HG03442 (cell line): Measurements from ENCODE around the gene KIAA1217.

Experiments
- ATAC-seq: cut with Tn5 transposase; IDR thresholded peaks from one replicate; pipeline ENCODE4 v1.9.1; 2021; ENCODE audit warnings: mild to moderate bottlenecking, moderate library complexity; ENCODE audit not compliant: unreplicated experiment

Gene KIAA1217

DNA sequence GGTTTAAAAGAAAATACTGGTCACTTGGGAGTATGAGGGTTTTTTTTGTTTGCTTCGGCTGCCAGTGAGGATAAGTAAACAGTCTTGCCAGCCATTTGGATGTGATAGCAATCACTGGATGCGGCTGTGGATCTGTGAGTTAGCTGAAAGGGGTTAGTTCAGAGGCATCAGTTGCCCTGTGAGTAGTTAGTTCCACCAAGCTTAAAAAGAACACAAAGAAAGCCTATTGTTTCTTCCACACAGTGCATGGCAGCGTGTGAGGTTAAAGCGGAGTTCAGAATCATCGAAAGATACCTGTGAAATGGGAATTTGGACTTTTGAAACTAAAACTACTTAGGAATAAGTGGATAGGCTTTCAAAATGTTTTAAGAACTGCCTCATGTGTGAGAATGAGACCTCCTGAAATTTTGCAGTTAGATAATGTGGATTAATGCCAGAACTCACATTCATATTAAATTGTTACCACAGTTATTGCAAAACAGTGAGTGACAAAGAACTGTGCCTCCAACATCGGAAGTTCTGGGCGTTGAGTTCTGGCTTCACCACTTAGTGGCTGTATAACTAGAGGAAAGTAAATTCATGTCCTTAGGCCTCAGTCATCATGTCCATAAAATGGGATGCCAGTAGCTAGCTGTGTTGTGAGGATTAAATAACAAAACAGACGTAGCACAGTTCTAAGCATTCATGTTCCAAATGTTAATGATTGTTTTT, 31.3 kb downstream of the KIAA1217 start:
- ATAC-seq, result no peak

DNA sequence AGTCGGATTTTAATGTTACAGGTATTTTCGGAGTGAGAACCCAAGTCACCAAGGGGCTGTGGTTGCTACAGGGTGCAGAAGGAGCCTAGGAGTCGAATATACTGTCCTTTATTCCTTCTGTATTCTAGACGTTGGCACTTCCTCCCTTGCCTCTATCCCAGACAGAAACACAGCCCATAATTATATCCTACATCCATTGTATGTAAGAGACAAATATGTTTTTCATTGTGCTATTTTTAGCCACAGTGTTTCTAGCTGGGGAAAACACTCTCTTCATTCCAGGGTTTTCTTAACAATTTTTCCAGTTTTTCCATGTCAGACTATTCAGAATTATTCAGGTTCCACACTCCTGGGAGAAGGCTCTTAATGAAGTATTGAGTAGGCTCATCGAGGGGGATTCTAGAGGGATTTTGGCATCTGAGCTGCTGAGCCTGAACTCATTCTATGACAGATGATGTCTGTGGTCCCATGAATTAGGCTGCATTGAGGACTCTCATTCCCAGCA, 32.6 kb downstream of the KIAA1217 start:
- ATAC-seq, result no peak

DNA sequence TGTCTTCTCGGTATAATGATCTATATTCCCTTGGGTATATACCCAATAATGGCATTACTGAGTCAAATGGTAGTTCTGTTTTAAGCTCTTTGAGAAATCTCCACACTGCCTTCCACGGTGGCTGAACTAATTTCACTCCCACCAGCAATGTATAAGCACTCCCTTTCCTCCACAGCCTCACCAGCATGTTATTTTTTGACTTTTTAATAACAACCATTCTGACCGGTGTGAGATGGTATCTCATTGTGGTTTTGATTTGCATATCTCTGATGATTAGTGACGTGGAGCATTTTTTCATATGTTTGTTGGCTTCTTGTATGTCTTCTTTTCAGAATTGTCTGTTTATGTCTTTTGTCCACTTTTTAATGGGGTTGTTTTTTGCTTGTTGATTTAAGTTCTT, 33.6 kb downstream of the KIAA1217 start:
- ATAC-seq, result no peak

DNA sequence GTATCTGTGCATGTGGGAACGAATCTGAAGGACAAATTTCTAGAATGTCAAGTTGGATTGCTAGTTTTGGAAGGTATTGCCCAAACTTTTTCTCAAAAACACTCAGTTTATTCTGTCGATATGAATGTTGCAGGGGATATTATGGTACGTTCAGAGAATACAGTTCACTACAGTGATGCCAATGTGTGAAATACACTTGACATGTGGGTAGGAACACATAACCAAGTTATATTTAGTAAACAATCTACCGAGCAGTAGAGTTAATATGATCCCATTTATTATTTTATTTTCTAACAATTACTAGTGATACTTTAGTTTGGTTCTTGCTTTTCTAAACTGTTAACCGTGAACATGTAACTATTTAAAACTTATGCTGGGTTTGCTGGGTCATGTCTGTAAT, 37.4 kb downstream of the KIAA1217 start:
- no peak for ATAC-seq

DNA sequence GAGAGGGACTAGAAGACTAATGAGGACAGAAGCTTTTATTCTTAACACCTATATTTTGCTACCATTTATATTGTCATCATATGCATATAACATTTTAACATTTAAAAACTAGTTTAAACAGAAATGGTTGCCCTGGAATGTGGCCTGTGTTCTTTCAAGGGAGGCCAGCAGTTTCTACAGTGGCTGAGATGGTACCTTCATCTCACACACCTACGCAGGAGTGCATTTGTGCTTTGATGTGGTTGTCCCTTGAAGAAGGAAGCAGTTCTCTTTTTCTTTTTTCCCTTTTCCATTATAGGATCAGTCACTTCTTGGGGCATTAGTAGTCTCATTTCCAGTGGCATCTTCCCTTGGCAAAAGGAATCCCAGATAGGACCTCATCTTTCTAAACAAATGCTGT, 38.9 kb downstream of the KIAA1217 start:
- no peak for ATAC-seq

DNA sequence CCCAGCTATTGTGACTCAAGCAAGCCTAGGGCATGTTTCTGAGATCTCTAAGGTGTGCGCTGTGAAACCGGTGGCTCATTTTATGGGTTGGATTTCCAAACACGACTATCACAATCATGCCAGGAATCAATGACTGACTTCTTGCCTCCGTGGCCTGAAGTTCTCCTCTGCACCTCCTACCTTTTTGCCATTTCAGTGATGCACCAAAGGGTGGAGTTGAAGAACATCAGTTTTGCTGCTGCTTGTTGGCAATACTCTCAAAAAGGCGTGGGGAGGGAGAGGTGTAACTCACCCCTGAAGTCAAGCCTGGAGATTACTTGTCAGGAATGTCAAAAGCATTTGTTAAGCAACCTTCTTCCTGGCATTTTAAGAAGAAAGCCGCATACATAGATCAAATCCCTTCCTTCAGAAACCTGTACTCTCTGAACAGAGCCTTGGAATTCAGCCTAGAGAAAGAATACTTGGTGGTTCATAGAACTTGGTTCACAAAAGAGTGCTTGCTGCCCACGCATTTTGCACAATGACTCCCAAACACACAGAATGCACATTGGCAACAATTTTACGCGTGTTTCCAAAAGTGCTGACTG, 41.0 kb downstream of the KIAA1217 start:
- ATAC-seq, result no peak

DNA sequence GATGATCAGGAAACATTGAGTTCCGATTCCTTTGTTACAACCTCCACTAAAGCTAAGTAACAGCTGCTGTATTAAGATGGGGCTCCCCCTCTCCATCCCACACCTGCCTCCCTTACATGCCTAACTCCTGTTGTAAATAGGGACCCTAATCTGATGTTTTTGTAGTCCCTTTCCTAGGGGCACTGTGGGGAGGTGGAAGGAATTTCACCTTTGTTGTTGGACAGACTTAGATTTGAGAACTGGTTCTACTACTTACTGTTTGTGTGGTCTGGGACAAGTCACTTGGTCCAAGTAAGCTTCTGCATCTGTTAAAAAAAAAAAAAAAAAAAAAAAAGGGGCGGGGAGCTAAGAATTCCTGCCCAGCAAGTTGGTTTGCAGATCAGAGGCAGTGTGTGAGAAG, 42.6 kb downstream of the KIAA1217 start:
- no peak for ATAC-seq

DNA sequence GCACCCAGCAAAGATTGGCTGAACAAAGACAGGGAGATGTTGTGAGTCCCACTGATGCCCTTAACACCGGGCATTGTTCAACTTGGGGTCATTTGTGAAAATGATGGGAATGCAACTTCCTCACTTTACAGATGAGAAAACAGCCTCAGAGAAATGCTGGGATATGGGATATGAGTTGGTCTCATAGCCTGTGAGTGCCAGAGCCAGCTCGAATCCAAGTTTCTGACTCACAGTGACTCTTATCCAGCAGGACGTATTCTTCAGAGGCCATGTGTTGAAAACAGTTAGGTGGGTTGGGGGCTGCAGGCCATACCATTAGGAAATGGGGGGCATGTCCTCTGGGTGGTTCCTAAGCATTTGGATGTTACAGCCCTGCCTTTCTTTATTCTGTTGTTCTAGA, 45.2 kb downstream of the KIAA1217 start:
- no peak for ATAC-seq

DNA sequence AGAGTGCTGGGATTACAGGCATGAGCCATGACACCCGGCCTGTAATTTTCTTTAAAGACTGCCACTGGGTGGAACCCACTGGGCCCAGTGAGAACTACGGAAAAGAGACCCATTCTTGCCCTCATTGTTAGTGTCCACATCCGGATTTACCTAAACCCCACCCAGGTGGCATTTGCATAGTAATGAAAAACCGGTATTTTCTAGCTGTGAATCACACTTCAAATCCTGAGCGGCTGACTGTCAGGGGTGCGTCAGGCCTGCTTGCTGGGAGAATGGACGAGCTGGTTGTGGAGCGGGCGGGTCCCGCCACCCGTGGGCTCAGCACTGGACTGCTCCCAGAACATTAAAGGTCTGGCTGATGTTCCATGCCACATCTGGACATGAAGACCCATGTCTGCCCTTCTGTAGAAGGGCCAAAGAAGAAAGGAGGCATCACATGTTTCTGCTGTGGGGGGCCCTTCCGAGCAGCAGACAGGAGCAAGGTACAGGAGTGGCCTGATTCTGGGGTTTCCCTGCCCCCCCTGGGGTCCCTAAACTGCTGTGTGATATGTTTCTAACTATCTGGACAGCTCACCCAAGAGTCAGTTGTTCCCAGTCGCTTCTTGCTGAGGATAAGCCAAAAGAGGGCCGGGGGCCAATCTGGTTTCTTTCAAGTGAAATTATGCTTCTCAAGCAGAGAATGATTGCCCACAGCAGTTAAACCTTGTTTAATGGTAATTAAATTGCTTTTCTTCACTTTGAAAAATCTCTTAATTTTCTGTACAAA, 46.4 kb downstream of the KIAA1217 start:
- no peak for ATAC-seq

DNA sequence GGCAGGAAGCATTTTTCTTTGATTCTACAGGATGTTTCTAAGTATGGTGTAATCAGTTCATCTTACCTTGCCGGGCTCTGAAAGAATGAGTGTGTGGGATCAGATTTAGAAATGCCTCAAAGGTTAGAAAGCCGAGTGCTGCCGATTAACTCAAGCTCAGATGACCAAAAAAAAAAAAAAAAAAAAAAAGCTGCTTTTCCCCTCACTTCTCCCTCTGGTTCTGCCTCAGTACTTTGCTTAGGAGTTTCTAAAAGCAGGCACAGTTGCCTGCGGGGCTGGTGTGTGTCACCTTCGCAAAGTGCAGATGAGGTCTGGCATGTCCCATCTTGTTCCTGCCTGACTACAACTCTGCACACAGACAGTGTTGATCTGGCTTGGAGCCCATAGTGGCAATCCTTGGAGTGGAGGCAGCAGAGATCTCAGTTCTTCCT, 47.0 kb downstream of the KIAA1217 start:
- peak; percentile 50 for ATAC-seq

DNA sequence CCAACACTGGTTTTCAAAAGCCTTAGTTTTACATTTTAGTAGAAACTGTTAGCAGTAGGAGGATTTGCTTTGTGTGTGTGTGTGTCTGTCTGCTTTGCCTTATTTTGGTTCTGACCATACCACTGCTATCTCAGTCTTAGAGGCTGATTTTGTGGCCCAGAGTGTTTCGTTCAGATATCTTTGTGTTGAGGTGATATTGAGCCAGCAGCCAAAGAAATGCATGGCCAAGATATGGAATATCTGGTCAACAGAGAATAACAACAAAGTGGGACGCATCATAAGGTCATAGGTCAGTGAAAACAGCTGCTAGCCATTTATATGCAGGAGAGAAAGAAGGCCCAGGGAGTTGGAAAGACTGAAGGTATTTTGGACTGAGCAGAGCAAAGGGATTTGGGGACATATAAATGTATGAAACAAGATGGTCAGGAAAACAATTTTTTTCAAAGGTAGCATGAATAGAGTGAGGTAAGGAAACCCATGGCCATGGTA, 47.7 kb downstream of the KIAA1217 start:
- no peak for ATAC-seq

DNA sequence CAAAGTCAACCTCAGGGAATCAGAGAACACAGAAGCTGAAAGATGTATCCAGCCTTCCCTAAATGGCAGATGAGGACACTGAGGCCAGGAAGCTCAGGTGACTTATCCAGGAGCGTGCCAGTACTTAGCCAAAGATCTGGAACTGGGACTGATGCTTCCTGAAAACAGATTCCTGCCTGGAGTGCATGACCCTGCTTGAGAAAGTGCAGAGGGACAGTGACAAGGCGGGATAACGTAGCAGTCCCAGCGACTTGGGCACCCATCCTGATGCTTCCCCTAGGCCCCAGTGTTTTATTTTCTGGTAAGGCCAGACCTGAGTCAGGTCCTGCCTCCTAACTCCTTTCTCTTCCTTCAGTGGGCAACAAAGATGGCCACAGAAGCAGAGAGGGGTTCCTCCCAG, 48.6 kb downstream of the KIAA1217 start:
- ATAC-seq, result no peak

DNA sequence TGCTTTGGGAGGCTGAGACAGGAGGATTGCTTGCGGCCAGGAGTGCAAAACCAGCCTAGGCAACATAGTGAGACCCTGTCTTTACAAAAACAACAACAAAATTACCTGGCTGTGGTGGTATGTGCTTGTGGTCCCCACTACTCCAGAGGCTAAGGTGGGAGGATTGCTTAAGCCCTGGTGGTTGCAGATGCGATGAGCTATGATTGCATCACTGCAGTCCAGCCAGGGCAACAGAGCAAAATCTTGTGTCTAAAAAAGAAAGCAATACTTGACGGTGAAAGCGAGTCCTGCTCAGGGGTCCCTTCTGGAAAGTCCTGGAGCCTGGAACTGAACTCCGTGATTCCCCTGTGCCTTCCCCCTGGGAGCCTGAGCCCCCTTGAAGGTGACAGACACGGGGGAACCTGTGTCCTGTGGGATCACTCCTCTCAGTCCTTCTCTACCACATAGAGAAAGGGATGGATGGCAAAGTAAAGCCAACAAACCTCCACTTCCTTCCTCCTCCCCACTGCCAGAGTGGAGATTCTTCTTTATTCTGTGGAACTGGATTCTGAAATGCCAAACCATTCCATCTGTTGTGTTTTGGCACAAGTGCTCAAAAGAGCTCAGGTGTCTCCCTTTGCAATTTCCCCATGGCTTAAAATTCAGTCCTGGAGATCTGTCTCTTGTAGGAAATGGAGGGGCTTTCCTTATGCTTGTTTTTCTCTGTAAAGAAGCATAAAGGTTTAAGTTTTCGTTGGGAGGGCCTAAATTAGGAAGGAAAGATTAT, 50.6 kb downstream of the KIAA1217 start:
- ATAC-seq, result no peak

DNA sequence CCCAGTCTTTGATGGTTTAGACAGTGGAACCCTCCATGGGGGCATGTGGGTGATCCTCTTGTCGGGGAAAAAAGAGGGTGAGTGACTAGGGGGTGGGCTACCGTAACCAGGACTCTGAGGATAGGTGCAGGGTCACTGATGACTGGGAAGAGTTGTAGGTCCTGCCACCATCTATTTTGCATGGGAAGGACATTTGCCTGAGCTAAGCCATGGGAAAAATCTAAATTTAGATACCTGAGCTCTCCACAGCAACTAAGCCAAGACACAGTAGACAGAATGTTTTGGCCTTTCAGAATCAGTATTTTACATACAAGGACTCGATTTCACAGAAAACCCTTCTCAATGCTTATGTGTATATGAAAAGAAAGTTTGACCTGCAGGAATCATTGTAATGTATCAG, 52.7 kb downstream of the KIAA1217 start:
- ATAC-seq, result no peak

DNA sequence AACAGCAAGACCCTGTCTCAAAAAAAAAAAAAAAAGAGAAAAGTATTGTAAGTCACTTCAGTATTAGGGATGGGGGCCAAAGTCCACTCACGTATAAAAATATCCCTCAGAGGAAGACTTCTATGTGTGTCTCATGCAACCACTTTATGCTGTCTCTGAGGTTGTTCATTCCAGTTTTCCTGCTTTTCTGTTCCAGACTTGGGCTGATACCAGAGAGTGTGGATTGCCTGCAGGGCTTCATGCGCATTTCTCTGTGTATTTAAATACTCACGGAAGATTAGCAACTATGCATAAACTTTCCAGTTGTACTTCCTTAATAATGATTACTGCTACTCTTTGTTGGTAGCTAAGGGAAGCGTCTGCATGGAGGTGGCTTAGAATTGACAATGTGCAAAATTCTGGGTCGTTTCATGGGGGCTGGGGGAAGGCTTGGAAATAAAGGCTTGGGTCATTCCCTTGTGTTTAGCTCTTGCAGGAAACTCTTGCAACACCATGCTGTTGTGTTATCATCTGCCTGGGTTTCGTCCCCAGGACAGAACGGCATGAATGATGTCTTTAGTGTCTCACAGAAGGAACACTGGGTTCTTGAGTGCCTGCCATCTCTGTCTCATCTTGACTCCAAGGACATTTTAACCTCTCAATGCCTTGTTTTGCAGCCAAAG, 54.1 kb downstream of the KIAA1217 start:
- no peak for ATAC-seq

DNA sequence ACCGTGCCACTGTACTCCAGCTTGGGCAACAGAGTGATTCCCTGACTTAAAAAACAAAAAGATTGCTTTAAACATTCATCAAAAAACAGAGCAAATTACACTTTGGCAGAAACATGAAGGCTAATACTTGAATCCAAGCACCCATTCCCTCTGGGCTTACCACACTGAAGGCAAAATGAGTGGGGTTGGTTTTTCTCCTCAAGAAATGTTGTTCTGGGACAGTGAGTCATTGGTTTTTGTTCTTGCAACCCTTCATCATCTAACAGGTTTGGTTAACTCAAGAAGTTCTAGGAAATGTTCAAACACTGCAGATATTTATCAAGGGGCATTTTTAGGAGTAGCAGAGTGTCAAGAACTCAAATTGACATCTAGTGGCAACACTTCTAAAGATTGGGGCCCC, 60.5 kb downstream of the KIAA1217 start:
- ATAC-seq, result no peak

DNA sequence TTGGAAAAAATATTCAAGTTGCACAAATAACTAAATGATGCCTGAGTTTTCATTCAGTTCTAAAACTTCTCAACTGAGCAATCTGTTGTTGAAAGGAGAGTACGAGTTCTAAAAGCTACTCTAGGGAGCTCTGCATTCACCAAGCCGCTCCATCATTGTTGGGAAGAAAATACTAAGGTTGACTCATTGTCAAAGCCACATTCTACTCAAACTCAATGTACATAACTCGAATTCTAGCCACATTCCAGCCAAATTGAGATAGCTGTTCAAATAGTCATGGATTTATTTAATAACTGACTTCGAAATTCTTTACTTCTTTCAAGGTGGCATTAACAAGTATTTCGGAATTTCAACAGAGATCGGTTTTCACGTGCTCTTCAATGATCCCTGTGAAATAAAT, 63.4 kb downstream of the KIAA1217 start:
- no peak for ATAC-seq

DNA sequence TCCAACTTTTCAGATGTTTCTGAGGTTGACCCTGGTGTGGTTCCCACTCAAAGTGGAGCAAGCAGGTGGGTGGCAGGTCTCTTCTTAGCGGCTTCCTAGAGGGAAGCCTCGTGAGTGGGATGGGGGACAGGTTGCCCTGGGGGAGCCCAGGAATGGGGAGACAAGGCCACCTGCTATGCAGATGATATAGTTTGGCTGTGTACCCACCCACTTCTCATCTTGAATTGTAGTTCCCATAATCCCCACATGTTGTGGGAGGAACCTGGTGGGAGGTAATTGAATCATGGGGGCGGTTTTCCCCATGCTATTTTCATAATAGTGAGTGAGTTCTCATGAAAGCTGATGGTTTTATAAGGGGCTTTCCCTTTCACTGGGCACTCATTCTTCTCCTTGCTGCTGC, 68.3 kb downstream of the KIAA1217 start:
- no peak for ATAC-seq

DNA sequence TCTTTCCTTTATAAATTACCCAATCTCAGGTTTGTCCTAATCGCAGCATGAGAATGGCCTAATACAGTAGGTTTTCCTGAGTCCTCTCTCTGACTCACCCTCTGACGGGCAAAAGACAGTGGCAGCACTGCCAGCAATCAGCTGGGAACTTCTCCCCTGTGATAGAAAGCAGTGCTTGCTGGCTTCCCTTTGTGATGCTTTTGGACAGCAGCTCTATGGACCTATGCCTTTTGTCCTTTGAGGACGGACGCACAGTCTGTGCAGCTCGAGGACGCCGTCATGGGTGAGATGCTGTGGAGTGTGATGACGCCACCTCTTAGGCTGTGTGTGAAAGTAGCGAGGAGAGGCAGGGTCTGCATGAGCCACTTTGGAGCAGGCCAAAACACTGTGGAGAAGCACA, 68.8 kb downstream of the KIAA1217 start:
- ATAC-seq, result no peak

DNA sequence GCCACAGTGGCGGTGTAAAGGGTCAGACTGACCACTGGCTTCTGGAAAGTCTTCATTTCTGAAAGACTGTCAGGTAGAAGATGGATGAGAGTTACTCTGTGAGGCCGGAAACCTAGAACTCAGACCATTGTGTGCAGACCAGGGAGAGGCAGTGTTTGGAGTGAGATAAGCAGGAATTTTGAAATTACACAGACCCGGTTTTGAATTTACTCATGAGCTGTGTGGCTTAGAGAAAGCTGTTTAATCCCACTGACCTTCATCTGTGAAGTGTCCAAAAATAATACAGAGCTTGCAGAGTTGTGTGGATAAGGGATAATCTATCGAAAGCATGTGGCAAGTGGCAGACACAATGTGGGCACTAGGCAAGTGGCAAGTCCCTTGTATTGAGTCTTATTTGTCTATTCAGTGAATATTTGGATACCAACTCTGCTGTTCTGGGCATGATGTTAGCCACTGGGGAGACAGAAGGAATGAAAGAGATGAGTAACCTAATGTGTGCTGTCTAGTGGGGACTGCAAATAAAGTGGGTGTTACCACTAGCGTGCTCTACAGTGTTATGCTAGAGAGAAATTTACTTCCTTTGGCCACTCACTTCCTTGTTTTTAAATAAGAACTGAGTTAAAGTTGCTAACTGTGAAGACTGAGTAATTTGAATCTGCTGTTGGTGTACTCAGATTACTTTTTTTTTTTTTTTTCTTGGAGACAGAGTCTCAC, 69.4 kb downstream of the KIAA1217 start:
- ATAC-seq, result no peak
